Coronary artery (tissue), 2 donors: ENCODE data around the gene ACP3.

Experiments
- DNase-seq: peaks from one replicate; pipeline ENCODE4 v3.0.0-alpha.2; 2017; ENCODE audit warnings: low spot score
- H3K27ac ChIP-seq, 2 donors: fragments of 200-600 bp; sonication (generic); one replicate each; pipeline ENCODE4 v1.5.1; 2016 to 2019
- H3K4me3 ChIP-seq: fragments of 200-600 bp; sonication (generic); 2 replicates; pipeline ENCODE4 v1.5.1; 2016; ENCODE audit warnings: mild to moderate bottlenecking, moderate library complexity
- CTCF ChIP-seq: fragments of 200-600 bp; sonication (generic); IDR thresholded peaks from one replicate; pipeline ENCODE4 v1.5.1; 2019; ENCODE audit warnings: antibody characterized with exemption

ACP3 gene

GRCh38 chr3:132332508-132332907 lies 15.3 kb downstream of the ACP3 start:
- no peak overlapping the region for H3K27ac ChIP-seq
- H3K4me3 ChIP-seq, result no peak overlapping the region
- no peak for DNase-seq
- TF ChIP-seq CTCF, result no peak

GRCh38 chr3:132341746-132342145 lies 24.5 kb downstream of the ACP3 start:
- no peak overlapping the region for H3K27ac ChIP-seq
- H3K4me3 ChIP-seq, result no peak overlapping the region
- no peak for TF ChIP-seq CTCF
- no peak for DNase-seq

GRCh38 chr3:132342183-132342582 lies 25.0 kb downstream of the ACP3 start:
- no peak overlapping the region for H3K4me3 ChIP-seq
- DNase-seq, result no peak
- no peak for TF ChIP-seq CTCF
- H3K27ac ChIP-seq, result no peak overlapping the region

GRCh38 chr3:132342610-132343009 lies 25.4 kb downstream of the ACP3 start:
- no peak for DNase-seq
- TF ChIP-seq CTCF, result no peak
- Histone ChIP-seq H3K4me3 (no peak overlapping the region), H3K27ac (no peak overlapping the region)

GRCh38 chr3:132343018-132343612 lies 25.9 kb downstream of the ACP3 start:
- TF ChIP-seq CTCF, result peak; percentile 61
- no peak overlapping the region for H3K27ac ChIP-seq
- H3K4me3 ChIP-seq, result no peak overlapping the region
- no peak for DNase-seq

GRCh38 chr3:132344666-132345280 lies 27.6 kb downstream of the ACP3 start:
- no peak for TF ChIP-seq CTCF
- Histone ChIP-seq H3K4me3 (no peak overlapping the region), H3K27ac (no peak overlapping the region)
- no peak for DNase-seq
